Measurements from ENCODE around the gene OTOL1.

Gene OTOL1

DNA sequence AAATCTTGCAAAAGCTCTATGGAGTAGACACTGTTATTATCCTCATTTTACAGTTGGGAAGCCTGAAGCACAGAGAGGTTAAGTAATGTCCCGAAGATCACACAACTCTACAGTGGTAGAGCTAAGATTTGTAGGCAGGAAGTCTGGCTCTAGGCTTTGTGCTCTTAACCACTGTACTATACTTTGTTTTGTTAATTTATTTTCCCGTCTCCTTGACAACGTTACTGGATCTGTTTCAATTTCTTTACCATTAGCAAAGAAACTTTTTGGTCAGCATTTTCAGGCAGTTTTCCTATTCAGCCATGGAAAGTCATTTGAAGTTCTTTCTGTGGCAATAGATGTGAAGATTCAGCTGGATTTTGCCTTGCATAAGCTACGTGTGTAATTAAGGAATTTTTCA, 51.7 kb downstream of the OTOL1 start:
- FAIRE-seq = no peak

DNA sequence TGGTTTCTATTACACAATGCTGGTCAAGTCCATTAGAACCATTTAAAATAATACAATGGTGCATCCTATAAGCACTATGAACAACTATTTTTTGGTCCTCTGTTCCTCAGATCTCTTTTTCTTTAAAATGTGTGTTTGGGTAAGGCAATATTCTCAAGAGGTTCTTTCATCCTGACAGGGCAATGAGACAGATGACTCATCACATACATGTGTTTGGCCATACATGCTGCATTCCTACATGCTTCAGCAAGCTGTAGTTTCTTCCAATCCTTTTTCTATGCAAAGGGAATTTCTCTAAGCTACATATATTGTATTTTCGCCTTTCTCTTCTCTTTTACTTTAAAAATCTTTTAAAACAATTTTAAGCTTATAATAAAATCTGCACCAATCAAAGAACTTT, 52.7 kb downstream of the OTOL1 start:
- FAIRE-seq = no peak

DNA sequence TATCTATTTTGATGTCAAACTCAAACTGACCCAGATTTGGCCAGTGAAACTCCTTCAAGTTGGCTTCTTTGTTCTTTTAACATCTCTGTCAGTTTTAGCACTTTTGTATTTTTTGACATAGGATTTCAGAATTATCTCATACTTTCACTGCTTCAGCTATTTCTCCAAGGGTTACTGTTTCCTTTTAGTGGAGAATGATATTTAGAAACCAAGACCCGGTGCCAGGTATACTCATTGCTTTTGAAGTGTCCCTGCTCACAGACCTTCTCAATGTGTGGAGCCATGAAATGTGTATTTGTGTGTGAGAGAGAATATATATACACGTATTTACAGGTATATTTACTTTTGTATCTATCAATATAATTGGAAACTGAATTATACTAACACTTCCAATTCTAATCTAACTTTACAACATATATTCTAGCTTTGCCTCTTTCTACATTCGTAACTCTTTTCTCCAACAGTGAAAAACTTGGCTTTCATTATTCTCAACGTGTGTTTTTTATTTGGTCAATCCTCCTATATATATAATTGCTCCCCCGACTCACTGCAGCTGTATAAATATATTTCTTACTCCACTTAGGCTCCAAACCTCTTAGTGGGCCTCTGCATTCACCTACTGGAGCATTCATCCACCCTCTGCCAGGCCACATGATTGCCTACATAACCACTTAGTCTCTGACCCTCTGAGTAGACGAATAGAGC, 54.0 kb downstream of the OTOL1 start:
- no peak for FAIRE-seq

DNA sequence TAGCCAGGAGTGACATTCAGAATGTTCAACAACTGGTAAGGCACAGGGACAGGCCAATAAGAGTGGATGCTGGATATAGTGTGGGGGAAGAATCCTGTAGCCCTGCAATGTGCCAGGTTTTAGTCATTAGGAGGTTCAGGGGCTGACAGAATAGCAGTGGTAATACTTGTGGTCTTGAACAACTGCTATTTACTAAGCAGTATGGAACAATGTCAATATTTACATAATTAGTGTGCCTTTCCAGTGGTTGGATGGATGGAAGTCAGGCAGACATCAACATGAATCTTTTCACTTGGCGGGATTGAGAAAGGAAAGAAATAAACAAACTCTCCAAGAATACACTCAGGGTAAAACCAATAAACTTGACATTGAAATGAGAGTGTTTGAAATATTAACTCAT, 55.1 kb downstream of the OTOL1 start:
- no peak for FAIRE-seq

DNA sequence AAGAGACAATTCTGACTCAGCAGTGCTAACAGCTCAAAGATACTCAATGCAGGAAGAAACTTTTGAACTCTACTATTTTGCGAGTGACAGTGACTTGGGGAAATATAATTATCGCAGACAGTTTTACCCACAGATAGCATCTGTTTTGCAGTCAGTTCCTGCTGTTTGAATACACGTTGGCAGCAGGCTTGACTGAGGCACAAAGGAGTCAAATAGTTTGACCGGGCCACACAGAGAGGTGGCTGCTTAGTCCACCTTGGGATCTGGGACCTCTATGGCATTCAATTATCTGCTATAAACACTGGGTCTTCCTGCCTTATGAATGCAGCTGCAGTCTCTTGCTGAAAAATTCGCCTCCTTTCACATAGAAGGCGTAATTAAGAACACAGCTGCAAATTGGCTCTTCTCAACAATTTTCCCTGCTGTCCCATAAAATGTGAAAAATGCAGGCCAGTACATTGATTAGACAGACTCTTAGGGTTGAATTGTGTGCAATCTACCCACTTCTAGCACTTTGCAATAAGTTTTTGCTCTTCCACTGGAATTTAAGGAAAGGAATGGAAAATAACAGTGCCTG, 56.5 kb downstream of the OTOL1 start:
- FAIRE-seq = no peak

Measured in islet of Langerhans (tissue), 1 donor.